HG03460 (cell line): ENCODE results near the gene TEAD1.

Experiments used
- ATAC-seq: cut with Tn5 transposase; IDR thresholded peaks from one replicate; pipeline ENCODE4 v1.9.1; 2021; ENCODE audit not compliant: unreplicated experiment

The TEAD1 gene

GRCh38 chr11:12761029-12761428 is 86.8 kb downstream of the TEAD1 start:
- ATAC-seq, result no peak

GRCh38 chr11:12762278-12762677 is 88.1 kb downstream of the TEAD1 start:
- ATAC-seq, result no peak

- ATAC-seq, result no peak
These were observed 88.6 kb downstream of the TEAD1 start for GRCh38 chr11:12762696-12763324.

- no peak for ATAC-seq
These were observed 90.1 kb downstream of the TEAD1 start for GRCh38 chr11:12764187-12764914.

- ATAC-seq, result no peak
These were observed 91.2 kb downstream of the TEAD1 start for GRCh38 chr11:12765428-12765827.

- ATAC-seq, result no peak
These were observed 92.8 kb downstream of the TEAD1 start for GRCh38 chr11:12767027-12767426.

- no peak for ATAC-seq
These were observed 93.4 kb downstream of the TEAD1 start for GRCh38 chr11:12767577-12767976.

GRCh38 chr11:12768726-12769673 is 94.8 kb downstream of the TEAD1 start:
- ATAC-seq, result no peak

- ATAC-seq, result no peak
These were observed 95.7 kb downstream of the TEAD1 start for GRCh38 chr11:12769834-12770345.

GRCh38 chr11:12770435-12770834 is 96.2 kb downstream of the TEAD1 start:
- no peak for ATAC-seq

- ATAC-seq, result no peak
These were observed 96.9 kb downstream of the TEAD1 start for GRCh38 chr11:12770966-12771597.

GRCh38 chr11:12771875-12772274 is 97.7 kb downstream of the TEAD1 start:
- ATAC-seq, result no peak

- ATAC-seq, result no peak
These were observed 98.1 kb downstream of the TEAD1 start for GRCh38 chr11:12772324-12772723.

- no peak for ATAC-seq
These were observed 99.4 kb downstream of the TEAD1 start for GRCh38 chr11:12773591-12773990.

GRCh38 chr11:12775955-12776354 is 101.7 kb downstream of the TEAD1 start:
- no peak for ATAC-seq

- ATAC-seq, result no peak
These were observed 103.1 kb downstream of the TEAD1 start for GRCh38 chr11:12777208-12777874.

- ATAC-seq, result no peak
These were observed 104.2 kb downstream of the TEAD1 start for GRCh38 chr11:12778240-12778905.

- no peak for ATAC-seq
These were observed 109.5 kb downstream of the TEAD1 start for GRCh38 chr11:12783765-12784164.

GRCh38 chr11:12784445-12784844 is 110.2 kb downstream of the TEAD1 start:
- ATAC-seq, result no peak

- no peak for ATAC-seq
These were observed 110.8 kb downstream of the TEAD1 start for GRCh38 chr11:12784987-12785386.
